Hematopoietic multipotent progenitor cell treated with erythropoietin and hydrocortisone succinate and interleukin-3 and kit ligand, for 6 days (in vitro differentiated cells): Measurements from ENCODE around the gene LYZL1.
"Not testable (repeated sequence)": the region's sequence is repeated elsewhere in the genome, so short reads cannot be mapped to it uniquely, and the experiment has no call there.

Experiments used
- DNase-seq: peaks from one replicate; pipeline ENCODE4 v3.0.0-alpha.2; 2015

Gene LYZL1

GRCh38 chr10:29337526-29337925 lies 48.7 kb downstream of the LYZL1 start:
- DNase-seq: not testable (repeated sequence)

- DNase-seq: no peak
Observed at GRCh38 chr10:29343607-29344038, 54.8 kb downstream of the LYZL1 start.

- DNase-seq: no peak
Observed at GRCh38 chr10:29344073-29344820, 55.4 kb downstream of the LYZL1 start.

- DNase-seq: no peak
Observed at GRCh38 chr10:29345144-29345909, 56.5 kb downstream of the LYZL1 start.

- no peak for DNase-seq
Observed at GRCh38 chr10:29345910-29346209, 57.0 kb downstream of the LYZL1 start.

- DNase-seq: no peak
Observed at GRCh38 chr10:29346296-29347001, 57.6 kb downstream of the LYZL1 start.

- no peak for DNase-seq
Observed at GRCh38 chr10:29348836-29349235, 60.0 kb downstream of the LYZL1 start.

- no peak for DNase-seq
Observed at GRCh38 chr10:29353305-29353704, 64.4 kb downstream of the LYZL1 start.

GRCh38 chr10:29353887-29354561 lies 65.2 kb downstream of the LYZL1 start:
- DNase-seq: no peak

- no peak for DNase-seq
Observed at GRCh38 chr10:29355411-29355991, 66.6 kb downstream of the LYZL1 start.

- DNase-seq: no peak
Observed at GRCh38 chr10:29356931-29357330, 68.1 kb downstream of the LYZL1 start.

- DNase-seq: no peak
Observed at GRCh38 chr10:29358010-29358616, 69.2 kb downstream of the LYZL1 start.

GRCh38 chr10:29360215-29360853 lies 71.5 kb downstream of the LYZL1 start:
- DNase-seq: not testable (repeated sequence)
